Stimulated activated CD8-positive, alpha-beta memory T cell treated with anti-CD3 and anti-CD28 coated beads, Interleukin-4, amount 100 ng/mL, for 24 hours (primary cell): ENCODE results near the gene SYPL2.
"Not testable (repeated sequence)": the region's sequence is repeated elsewhere in the genome, so short reads cannot be mapped to it uniquely, and the experiment has no call there.

Source experiments
- DNase-seq: peaks from one replicate; pipeline ENCODE4 v3.0.0-alpha.2; 2020; ENCODE audit warnings: low read depth

SYPL2 gene

GRCh38 chr1:109472779-109473178 lies 6.4 kb downstream of the SYPL2 start:
- DNase-seq, result no peak

DNA sequence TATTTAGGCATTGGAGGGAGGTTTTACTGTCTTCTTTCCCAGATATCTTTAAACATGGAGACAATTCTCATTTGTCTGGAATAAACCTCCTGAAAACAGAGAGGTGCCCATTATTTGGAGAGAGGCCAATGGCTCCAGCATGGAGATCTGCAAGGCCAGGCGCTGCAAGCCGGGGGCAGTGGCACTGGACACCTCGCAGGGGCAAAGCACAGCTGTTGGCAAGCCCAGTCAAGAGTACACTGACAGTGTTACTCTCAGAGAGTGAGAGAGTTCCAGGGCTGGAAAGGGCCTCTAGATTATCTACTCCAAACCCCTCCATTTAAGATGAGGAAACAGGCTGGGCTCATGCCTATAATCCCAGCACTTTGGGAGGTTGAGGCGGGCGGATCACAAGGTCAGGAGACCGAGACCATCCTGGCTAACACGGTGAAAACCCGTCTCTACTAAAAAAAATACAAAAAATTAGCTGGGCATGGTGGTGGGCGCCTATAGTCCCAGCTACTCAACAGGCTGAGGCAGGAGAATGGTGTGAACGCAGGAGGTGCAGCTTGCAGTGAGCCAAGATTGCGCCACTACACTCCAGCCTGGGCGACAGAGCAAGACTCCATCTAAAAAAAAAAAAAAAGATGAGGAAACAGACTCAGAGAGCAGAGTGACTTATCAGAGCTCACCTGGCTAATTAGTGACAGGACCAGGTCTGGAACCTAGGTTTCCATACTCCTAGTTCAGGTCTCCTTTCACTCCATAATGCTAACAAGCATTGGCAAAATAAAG lies 7.1 kb downstream of the SYPL2 start:
- DNase-seq, result not testable (repeated sequence)

DNA sequence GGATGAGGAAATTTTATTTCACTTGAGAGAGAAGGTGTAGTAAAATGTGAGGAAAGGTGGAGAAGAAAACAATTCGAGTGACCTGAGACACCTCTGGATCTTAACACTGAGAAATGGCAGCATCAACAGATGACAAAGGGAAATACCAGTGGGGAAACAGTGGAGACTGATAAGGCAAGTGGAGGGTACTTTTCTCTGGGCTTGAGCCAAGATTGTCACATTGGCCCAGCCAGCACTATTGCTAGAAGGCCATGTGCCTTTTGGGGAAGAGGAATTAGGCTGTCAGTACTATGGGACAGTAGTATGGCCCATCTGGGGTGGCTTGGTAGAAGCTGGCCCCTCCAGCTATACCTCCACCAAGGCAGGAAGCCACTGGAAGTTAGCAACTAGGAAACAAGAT lies 8.4 kb downstream of the SYPL2 start:
- DNase-seq, result no peak

GRCh38 chr1:109475261-109475660 lies 8.9 kb downstream of the SYPL2 start:
- no peak for DNase-seq

DNA sequence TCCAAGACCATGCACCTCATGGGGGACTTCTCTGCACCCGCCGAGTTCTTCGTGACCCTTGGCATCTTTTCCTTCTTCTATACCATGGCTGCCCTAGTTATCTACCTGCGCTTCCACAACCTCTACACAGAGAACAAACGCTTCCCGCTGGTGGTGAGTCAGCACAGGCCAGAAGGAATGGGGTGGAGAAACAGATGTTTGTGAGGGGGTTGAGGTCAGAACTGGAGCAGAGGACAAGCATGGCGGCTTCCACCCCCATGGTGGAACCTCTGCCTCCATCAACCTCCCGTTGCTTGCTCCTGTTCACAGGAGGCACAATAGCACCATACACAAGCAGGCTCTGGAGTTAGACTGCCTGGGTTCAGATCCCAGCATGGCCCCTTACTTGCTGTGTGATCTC lies 10.5 kb downstream of the SYPL2 start:
- DNase-seq, result no peak

GRCh38 chr1:109477821-109478220 lies 11.5 kb downstream of the SYPL2 start:
- no peak for DNase-seq

- DNase-seq, result no peak
Observed at GRCh38 chr1:109478806-109479205, 12.5 kb downstream of the SYPL2 start.

DNA sequence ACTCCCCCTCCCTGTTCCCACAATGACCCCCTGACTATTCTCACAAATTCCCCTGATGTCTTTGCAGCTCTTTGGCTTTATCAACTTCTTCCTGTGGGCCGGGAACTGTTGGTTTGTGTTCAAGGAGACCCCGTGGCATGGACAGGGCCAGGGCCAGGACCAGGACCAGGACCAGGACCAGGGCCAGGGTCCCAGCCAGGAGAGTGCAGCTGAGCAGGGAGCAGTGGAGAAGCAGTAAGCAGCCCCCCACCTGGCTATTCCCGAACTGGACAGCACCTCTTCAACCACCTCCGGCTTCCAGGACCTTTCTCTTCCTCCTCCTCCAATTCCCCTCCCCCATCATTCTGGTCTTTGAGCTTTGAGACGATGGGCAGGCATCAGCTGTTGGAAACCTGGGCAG lies 13.0 kb downstream of the SYPL2 start:
- no peak for DNase-seq

GRCh38 chr1:109479901-109480300 lies 13.6 kb downstream of the SYPL2 start:
- no peak for DNase-seq

DNA sequence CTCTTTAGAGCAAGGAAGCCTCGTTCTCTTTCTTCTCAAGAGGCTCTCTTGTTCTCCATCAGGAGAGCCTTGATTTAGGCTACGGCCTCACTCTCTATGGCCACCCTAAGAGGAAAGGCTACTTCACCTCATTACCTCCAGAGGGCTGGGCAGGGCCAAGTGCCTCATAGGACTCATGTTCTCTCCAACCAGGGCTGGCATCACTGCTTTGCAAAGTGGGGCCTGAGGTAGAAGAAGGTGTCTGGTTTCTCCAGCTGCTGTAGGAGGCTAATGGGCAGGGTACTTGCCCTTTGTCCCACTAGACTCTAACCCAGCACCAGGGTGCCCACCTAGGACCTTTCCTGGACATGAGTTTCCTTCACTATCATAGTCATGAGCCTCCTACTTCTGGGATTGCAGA lies 15.3 kb downstream of the SYPL2 start:
- no peak for DNase-seq

- DNase-seq, result no peak
Observed at GRCh38 chr1:109482242-109482641, 15.9 kb downstream of the SYPL2 start.

GRCh38 chr1:109482791-109483671 lies 16.7 kb downstream of the SYPL2 start:
- DNase-seq, result no peak

GRCh38 chr1:109483672-109484518 lies 17.5 kb downstream of the SYPL2 start, which contains the start of gene ATXN7L2:
ATXN7L2 (plus strand) TSS chr1:109483905; CDS start chr1:109483954, 49 bp downstream.
- peak; percentile 86 for DNase-seq

DNA sequence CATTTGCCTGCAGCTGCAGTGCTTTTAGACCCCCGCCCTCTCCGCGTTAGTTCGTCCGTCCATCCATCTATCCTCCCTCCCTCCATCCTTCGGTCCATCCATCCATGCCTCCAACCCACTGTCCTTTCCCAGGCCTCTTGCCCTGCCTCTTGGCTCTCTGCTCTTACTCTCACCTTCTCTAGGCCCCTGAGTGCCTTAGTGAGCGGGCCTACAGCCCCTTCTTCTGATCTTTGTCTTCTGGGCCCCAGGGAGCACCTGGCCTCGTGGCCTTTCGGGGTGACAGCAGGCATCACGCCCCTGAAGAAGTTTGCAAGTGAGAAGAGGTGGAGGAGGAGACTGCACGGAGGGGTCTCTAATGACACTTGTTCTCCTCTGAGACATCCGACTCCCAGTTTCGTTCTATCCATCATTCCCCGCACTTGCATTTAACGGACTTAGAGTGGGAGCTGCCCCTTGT lies 18.2 kb downstream of the SYPL2 start:
- DNase-seq, result no peak

- DNase-seq, result no peak
Observed at GRCh38 chr1:109485001-109485400, 18.7 kb downstream of the SYPL2 start.

DNA sequence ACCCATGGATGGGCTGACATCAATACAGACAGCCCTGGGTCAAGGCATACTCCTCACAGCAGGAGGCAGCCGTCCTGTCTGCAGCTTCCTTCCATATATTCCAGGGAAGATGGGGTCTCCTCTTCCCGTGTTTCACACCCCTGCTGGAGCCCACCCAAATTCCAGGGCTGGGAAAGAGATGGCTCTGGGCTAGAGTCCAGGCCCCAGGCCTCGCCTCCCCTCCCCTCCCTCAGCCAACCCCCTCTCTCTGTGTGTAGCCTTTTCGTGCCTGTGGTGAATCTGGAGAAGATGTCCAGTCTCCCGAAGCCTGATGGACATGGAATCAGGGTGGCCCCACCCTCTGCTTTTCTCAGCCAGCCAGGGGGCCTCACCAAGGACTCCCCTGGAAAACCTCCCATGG lies 20.9 kb downstream of the SYPL2 start:
- DNase-seq, result no peak

- DNase-seq, result no peak
Observed at GRCh38 chr1:109488201-109488600, 21.9 kb downstream of the SYPL2 start.

- DNase-seq, result no peak
Observed at GRCh38 chr1:109488696-109489095, 22.4 kb downstream of the SYPL2 start.

DNA sequence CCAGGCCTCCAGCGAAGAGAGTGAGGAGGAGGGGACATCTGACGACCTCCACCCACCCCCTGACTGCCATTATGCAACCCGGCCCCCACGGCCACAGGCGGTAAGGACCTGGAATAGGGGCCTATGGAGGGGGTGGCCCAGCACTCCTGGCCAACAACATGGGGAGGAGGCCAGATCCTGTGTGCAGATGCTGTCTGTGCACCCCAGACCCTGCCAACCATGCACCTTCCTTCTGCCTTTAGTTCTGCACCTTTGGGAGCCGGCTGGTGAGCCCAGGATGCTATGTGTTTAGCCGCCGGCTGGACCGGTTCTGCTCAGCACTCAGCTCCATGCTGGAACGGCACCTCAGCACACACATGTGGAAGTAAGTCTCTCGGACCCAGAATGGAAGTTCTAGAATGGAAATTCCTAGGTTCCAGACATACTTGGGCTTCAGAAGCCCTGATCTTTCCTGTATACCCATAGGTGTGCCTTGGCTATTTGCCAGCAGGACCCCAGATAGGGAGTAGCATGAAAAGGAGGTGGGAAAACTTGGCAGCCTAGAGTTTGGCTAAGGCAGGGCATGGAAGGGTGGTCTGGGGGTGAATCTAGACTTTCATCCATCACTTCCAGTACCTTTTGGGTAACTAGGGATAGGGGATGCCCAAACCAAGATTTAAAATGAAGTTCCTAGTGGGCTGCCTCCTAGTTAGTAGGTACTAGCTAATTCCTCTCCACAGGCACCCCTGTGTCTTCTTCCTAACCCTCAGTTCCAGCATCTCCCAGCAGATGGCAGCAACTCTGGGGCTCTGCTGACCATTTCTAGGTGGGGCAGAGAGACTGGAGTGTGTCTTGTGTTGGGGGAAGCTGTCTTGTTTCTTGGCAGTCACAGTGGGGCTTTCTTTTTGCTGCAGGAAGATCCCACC lies 23.9 kb downstream of the SYPL2 start:
- DNase-seq, result peak; percentile 61

GRCh38 chr1:109490934-109491302 lies 24.6 kb downstream of the SYPL2 start:
- DNase-seq, result no peak

DNA sequence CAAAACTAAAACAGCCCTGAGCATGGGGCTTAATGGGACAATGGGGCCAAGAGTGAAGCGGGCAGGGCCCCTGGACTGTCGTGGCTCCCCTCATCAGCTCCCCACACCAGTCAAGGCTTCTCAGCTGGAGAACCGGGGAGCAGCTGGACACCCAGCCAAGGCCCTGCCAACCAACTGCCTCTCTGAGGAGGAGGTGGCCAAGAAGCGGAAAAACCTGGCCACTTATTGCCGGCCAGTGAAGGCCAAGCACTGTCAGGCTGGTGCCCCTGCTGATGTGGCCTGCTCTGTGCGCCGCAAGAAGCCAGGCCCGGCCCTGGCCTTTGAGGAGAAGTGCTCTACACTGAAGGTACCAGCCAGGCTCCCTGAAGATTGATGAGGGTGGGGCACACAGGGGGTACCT lies 25.0 kb downstream of the SYPL2 start:
- no peak for DNase-seq
